ENCODE measurements around the gene COX19. TPM values are rescaled to one million over a fixed set of nuclear protein-coding genes. Genes with fewer than 3 reads are reported as not detected.

The COX19 gene
- total and polyA plus RNA-seq, 7 donors: 5.1 to 12.7 (median 9.2) TPM

DNA sequence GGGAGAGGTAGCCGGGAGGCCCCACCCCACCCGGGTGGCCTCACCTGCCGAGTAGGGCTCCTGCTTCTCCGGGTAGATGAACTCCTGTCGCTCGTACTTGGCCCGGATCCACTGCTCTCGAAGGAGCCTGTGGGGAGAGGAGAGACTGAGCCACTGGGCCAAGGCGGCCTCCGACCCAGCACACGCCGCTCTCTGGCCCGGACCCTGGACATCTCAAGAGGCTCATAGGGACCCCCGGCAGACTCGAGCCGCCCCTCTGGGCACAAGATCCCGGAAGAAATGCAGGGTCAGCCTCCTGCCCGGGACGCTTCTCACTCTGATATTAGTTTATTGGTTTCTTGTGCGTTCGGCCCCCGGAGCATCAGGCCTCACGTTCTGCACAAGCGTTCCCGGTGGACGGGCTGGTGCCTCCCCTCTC lies 55.4 kb downstream of the COX19 start:
- Histone ChIP-seq H3K27ac (no peak overlapping the region), H3K36me3 (peaks cover 0 to 5% (median 0%) of the 10 kb centered on the region in 4 donors), H3K4me1 (peaks cover 0 to 28% (median 17%) of the 10 kb centered on the region in 4 donors), H3K27me3 (no peaks in the 10 kb centered on the region), H3K9me3 (no peaks in the 10 kb centered on the region), H3K4me3 (no peak overlapping the region)
- WGBS, 2 donors: 17 to 80% methylated on average over 26 of the region's 26 CpGs
- peak; percentile 62 for DNase-seq
- intact Hi-C loops (cut with DNase I): loop anchor here (5.0 kb wide), 1 partner anchor 32 kb away; the partner anchor contains the start of gene ADAP1
- TF ChIP-seq POLR2A (IDR thresholded peaks at IDR 0.05) (no peak), POLR2AphosphoS5 (IDR thresholded peaks at IDR 0.05) (no peak), EP300 (IDR thresholded peaks at IDR 0.05) (no peak)
- TF ChIP-seq, protein P1, sequence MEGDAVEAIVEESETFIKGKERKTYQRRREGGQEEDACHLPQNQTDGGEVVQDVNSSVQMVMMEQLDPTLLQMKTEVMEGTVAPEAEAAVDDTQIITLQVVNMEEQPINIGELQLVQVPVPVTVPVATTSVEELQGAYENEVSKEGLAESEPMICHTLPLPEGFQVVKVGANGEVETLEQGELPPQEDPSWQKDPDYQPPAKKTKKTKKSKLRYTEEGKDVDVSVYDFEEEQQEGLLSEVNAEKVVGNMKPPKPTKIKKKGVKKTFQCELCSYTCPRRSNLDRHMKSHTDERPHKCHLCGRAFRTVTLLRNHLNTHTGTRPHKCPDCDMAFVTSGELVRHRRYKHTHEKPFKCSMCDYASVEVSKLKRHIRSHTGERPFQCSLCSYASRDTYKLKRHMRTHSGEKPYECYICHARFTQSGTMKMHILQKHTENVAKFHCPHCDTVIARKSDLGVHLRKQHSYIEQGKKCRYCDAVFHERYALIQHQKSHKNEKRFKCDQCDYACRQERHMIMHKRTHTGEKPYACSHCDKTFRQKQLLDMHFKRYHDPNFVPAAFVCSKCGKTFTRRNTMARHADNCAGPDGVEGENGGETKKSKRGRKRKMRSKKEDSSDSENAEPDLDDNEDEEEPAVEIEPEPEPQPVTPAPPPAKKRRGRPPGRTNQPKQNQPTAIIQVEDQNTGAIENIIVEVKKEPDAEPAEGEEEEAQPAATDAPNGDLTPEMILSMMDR (IDR thresholded peaks at IDR 0.05): no peak

DNA sequence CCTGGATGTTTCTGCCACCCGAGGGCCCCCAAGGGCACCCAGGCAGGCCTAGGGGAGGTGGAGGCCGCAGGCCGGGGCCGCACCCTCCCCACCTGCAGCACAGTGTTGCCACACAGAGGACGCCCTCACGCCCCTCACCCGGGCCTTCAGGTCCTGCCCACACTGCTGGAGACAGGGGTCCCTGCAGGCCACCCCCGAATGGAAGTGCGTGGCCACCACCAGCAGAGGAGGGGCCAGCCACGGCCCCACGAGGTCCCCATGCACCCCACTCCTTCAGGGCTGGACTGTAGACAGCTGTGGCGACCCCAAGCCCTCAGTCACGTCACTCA lies 56.3 kb downstream of the COX19 start:
- Histone ChIP-seq H3K27ac (no peak overlapping the region), H3K4me3 (no peak overlapping the region), H3K36me3 (peaks cover 0 to 5% (median 0%) of the 10 kb centered on the region in 4 donors), H3K9me3 (no peaks in the 10 kb centered on the region), H3K27me3 (no peaks in the 10 kb centered on the region), H3K4me1 (peaks cover 0 to 22% (median 11%) of the 10 kb centered on the region in 4 donors)
- peak; percentile 58 for DNase-seq
- TF ChIP-seq EP300 (IDR thresholded peaks at IDR 0.05) (no peak), POLR2AphosphoS5 (IDR thresholded peaks at IDR 0.05) (no peak), POLR2A (IDR thresholded peaks at IDR 0.05) (no peak)
- TF ChIP-seq, protein P1 (IDR thresholded peaks at IDR 0.05): no peak
- WGBS, 2 donors: 72 to 91% methylated on average over 13 of the region's 13 CpGs
- intact Hi-C loops (cut with DNase I): loop anchor here (5.0 kb wide), 1 partner anchor 33 kb away; the partner anchor contains the start of gene ADAP1

DNA sequence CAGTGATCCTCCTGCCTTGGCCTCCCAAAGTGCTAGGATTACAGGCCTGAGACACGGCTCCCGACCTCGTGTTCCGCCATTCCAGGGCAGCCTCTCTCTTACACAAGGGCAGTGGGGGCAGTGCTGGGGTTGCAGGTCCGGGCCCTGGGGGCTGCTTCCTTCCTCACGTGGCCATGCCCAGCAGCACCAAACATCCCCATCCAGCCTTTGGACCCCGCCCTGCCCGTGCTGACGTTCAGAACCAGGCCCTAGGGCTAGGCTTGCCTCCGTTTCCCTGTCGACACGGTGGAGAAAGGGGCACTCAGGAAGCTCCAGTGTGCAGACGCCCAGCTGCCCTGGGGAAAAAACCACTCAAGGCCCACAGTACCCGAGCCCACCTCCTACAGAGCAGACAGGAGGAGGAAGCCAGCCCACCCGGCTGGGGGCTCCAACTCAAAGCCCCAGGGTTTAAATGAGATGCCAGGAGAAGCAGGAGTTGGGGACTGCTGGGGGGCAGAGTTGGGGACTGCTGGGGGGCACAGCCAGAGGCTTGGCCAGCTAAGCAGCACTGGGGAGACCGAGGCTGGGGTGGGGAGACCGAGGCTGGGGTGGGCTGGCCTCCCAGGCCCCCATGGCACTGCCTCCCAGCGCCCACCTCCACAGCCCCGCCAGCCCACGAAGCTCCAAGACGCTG lies 56.8 kb downstream of the COX19 start:
- Histone ChIP-seq H3K36me3 (peaks cover 0 to 5% (median 0%) of the 10 kb centered on the region in 4 donors), H3K4me1 (peaks cover 0 to 21% (median 10%) of the 10 kb centered on the region in 4 donors), H3K27ac (no peak overlapping the region), H3K9me3 (no peaks in the 10 kb centered on the region), H3K27me3 (no peaks in the 10 kb centered on the region), H3K4me3 (no peak overlapping the region)
- WGBS, 2 donors: 71 to 92% methylated on average over 21 of the region's 21 CpGs
- TF ChIP-seq POLR2AphosphoS5 (IDR thresholded peaks at IDR 0.05): no peak
- TF ChIP-seq, protein P1 (IDR thresholded peaks at IDR 0.05): no peak
- no peak for TF ChIP-seq EP300 (IDR thresholded peaks at IDR 0.05)
- TF ChIP-seq POLR2A (IDR thresholded peaks at IDR 0.05): no peak
- peak; percentile 57 for DNase-seq
- intact Hi-C loops (cut with DNase I): loop anchor here (5.0 kb wide), 1 partner anchor 34 kb away; the partner anchor contains the start of gene ADAP1

DNA sequence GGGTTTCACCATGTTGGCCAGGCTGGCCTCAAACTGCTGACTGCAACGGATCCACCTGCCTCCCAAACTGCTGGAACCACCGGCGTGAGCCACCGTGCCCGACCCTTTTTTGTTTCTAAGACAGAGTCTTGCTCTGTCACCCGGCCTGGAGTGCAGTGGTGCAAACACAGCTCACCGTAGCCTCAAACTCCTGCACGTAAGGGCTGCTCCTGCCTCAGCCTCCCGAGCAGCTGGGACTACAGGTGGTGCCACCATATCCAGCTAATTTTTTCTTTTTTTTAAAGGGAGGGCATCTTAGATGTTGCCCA lies 57.3 kb downstream of the COX19 start:
- Histone ChIP-seq H3K4me1 (peaks cover 0 to 16% (median 10%) of the 10 kb centered on the region in 4 donors), H3K9me3 (no peaks in the 10 kb centered on the region), H3K4me3 (no peak overlapping the region), H3K27ac (no peak overlapping the region), H3K27me3 (no peaks in the 10 kb centered on the region), H3K36me3 (peaks cover 0 to 5% (median 0%) of the 10 kb centered on the region in 4 donors)
- intact Hi-C loops (cut with DNase I): loop anchor here (5.0 kb wide), 1 partner anchor 34 kb away; the partner anchor contains the start of gene ADAP1
- 83 to 94% methylated on average over 9 of the region's 9 CpGs for WGBS, 2 donors
- DNase-seq: peak; percentile 48
- TF ChIP-seq POLR2A (IDR thresholded peaks at IDR 0.05): no peak

DNA sequence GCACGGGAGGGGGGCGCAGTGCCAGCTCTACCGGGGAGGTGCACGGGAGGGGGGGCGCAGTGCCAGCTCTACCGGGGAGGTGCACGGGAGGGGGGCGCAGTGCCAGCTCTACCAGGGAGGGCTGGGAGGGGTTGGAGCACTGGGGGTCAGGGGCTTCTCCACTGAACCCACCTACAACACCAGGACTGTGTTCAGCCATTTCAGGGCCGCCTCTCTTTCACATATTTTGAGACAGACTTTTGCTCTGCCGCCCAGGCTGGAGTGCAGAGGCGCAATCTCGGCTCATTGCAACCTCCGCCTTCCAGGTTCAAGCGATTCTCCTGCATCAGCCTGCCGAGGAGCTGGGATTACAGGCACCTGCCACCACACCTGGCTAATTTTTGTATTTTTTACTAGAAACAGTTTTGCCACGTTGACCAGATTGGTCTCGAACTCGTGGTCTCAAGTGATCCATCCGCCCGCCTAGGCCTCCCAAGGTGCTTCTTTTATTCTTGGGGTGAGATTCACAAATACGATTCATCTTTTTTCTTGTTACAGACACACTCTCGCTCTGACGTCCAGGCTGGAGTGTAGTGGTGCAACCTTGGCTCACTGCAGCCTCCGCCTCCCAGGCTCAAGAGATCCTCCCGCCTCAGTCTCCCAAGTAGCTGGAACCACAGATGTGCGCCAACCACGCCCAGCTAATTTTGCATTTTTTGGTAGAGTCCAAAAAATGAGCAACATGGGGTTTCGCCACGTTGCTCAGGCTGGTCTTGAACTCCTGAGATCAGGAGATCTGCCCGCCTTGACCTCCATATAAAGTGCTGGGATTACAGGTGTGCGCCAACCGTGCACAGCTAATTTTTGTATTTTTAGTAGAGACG lies 57.9 kb downstream of the COX19 start:
- intact Hi-C loops (cut with DNase I): loop anchor here (5.0 kb wide), 1 partner anchor 35 kb away; the partner anchor contains the start of gene ADAP1
- WGBS, 2 donors: 60 to 90% methylated on average over 30 to 31 of the region's 33 CpGs
- DNase-seq: peak; percentile 52

More for the DNA sequence above, 57.9 kb downstream of the COX19 start:
- peaks cover 0 to 5% (median 0%) of the 10 kb centered on the region in 4 donors for H3K36me3 ChIP-seq
- no peak for TF ChIP-seq POLR2A (IDR thresholded peaks at IDR 0.05)
- TF ChIP-seq, protein P1 (IDR thresholded peaks at IDR 0.05): no peak
- TF ChIP-seq EP300 (IDR thresholded peaks at IDR 0.05): no peak
- TF ChIP-seq POLR2AphosphoS5 (IDR thresholded peaks at IDR 0.05): no peak
- H3K27ac ChIP-seq: no peak overlapping the region
- no peaks in the 10 kb centered on the region for H3K9me3 ChIP-seq
- H3K4me3 ChIP-seq: no peak overlapping the region
- H3K4me1 ChIP-seq: peaks cover 0 to 14% (median 10%) of the 10 kb centered on the region in 4 donors
- no peaks in the 10 kb centered on the region for H3K27me3 ChIP-seq
